Activated T-cell treated with anti-CD3 and anti-CD28 coated beads, Interleukin-2, amount 50 U/mL, for 4 hours (primary cell): ENCODE data around the gene CSPG4. TPM values are rescaled to one million over a fixed set of nuclear protein-coding genes. Genes with fewer than 3 reads are reported as not detected.
"Not testable (repeated sequence)": the region's sequence is repeated elsewhere in the genome, so short reads cannot be mapped to it uniquely, and the experiment has no call there.

Experiments
- ATAC-seq, 2 donors: fragments of 200-7000 bp; cut with Tn5 transposase; one replicate each; pipeline ENCODE4 v1.10.0; 2021
- DNase-seq: peaks from one replicate; pipeline ENCODE4 v3.0.0-alpha.2; 2020
- H3K27me3 Mint-ChIP-seq: one replicate; pipeline ENCODE4 v1.8.0; 2021; ENCODE audit warnings: low read depth, mixed read lengths
- H3K36me3 Mint-ChIP-seq: one replicate; pipeline ENCODE4 v1.8.0; 2022; ENCODE audit warnings: mixed read lengths; ENCODE audit not compliant: insufficient read depth
- H3K4me1 Mint-ChIP-seq: one replicate; pipeline ENCODE4 v1.8.0; 2021; ENCODE audit warnings: low read depth, mixed read lengths
- H3K4me3 Mint-ChIP-seq: one replicate; pipeline ENCODE4 v1.8.0; 2021; ENCODE audit warnings: mild to moderate bottlenecking, moderate library complexity, mixed read lengths
- H3K9me3 Mint-ChIP-seq: one replicate; pipeline ENCODE4 v1.8.0; 2021; ENCODE audit warnings: mixed read lengths
- total RNA-seq, 3 donors: library from RNA; stranded (reverse); gene quantifications; one replicate each; pipeline ENCODE4 v1.2.1, GENCODE V29; 2021

Gene CSPG4
- total RNA-seq, 3 donors from 2014 or later: 0.03 TPM; not detected in 2

DNA sequence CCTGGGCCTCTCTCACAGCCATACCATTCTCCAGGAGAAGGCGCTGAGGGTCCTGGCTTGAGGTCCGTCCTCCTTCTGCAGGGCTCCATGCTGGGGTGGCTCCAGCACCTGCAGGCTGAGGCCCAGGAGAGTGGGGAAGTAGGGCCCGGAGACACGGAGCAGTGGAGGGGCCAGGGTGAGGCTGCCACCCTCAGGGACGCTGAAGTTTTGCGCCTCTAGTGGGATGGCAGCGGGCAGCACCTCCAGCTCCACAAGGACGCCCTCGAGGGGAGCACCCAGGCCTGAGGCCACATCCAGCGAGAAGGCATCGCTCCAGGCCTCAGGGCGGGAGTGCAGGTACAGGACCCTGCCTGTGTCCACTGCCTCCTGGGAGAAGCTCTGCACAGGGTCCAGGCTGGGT, 27.5 kb downstream of the CSPG4 start:
- Mint-ChIP-seq H3K4me3 (no peak overlapping the region), H3K4me1 (no peaks in the 10 kb centered on the region), H3K27me3 (no peaks in the 10 kb centered on the region), H3K36me3 (no peaks in the 10 kb centered on the region), H3K9me3 (no peaks in the 10 kb centered on the region)
- no peak for ATAC-seq
- no peak for DNase-seq

GRCh38 chr15:75684648-75685047, 28.0 kb downstream of the CSPG4 start:
- no peak overlapping the region for H3K4me3 Mint-ChIP-seq
- H3K4me1 Mint-ChIP-seq: no peaks in the 10 kb centered on the region
- ATAC-seq: no peak
- H3K9me3 Mint-ChIP-seq: no peaks in the 10 kb centered on the region
- no peaks in the 10 kb centered on the region for H3K27me3 Mint-ChIP-seq
- DNase-seq: no peak
- H3K36me3 Mint-ChIP-seq: no peaks in the 10 kb centered on the region

GRCh38 chr15:75683646-75684312, 28.9 kb downstream of the CSPG4 start:
- H3K27me3 Mint-ChIP-seq, H3K4me3 Mint-ChIP-seq, H3K9me3 Mint-ChIP-seq: not testable (repeated sequence)

DNA sequence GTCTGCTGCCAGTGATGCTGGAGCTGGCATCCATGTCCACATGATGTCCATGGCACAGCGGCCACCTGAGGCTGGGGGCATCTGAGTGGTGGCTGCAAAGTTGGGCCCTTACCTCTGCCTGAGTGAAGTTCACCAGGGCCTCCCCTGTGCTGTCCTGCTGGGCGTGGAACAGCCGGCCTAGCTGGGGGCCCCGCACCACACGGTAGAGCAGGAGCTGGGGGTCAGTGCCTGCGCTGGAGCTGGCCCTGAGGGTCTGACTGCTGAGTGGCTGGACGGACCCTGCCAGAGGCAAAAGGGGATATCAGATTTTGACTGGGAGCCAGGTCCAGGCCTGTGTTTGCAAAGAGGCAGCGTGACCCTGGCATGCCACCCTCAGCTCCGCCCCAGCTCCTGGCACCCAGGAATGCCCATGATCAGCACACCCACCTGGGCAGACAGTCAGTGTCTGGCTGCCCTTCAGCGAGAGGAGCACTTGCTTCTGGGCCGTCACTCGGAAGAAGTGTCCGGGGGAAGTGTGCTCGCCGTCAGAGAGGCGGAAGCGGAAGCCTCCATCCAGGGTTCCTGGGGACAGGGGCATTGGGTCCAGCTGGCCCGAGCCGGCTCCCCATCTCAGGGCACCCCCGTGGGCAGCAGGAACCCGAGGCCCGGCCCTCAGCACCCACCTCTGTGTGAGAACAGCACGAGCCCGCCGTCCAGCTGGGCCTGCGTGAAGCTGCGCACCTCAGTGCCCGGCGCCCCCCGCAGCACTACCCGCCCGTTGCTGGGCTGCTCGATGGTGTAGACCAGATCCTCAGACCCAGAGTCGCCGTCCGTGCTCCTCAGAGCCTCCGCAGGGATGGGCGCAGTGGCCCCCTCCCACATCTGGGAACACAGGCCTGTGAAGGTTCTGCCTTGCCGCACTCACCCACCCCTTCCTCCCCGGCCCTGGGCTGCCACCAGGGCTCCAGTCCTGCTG, 30.2 kb downstream of the CSPG4 start:
- no peaks in the 10 kb centered on the region for H3K9me3 Mint-ChIP-seq
- no peaks in the 10 kb centered on the region for H3K36me3 Mint-ChIP-seq
- no peak for DNase-seq

More at GRCh38 chr15:75683646-75684312, 28.9 kb downstream of the CSPG4 start:
- DNase-seq (peak; percentile 63), ATAC-seq (peak; percentile 87 to 90)
- not testable (repeated sequence) for H3K36me3 Mint-ChIP-seq, H3K4me1 Mint-ChIP-seq

DNA sequence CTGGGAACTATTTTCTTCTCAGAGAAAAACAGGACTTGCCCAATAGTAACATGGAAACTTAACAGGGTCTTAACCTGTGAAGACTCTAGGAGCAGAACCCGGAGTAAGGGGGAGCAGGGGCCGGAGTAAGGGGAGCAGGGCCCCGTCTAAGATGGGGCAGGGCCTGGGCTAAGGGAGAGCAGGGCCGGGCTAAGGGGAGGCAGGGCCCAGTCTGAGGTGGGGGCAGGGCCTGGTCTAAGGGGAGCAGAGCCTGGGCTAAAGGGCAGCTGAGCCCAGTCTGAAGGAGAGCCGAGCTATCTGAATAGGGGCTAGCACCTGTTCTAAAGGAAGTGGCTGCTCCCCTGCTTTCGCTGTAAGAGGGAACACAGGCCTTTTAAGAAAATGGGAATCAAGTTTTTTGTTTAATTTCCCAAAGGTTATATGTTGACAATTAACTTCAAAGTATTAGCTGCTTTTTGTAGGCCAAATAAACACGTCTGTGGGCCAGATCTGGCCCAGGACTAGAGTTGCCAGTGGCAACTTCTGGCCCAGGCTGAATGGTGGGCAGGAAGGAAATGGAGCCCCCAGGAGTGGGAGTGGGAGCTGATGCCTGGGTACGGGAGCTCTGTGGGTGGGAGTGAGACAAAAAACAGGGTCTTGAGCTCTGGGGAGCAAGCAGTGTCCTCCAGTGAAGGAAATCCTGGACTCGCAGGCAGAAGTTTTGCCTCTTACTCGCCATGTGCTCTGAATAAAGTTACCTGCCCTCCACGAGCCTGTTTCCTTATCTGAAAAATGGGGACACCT, 32.5 kb downstream of the CSPG4 start:
- no peaks in the 10 kb centered on the region for H3K9me3 Mint-ChIP-seq
- H3K4me1 Mint-ChIP-seq: no peaks in the 10 kb centered on the region
- DNase-seq (no peak), ATAC-seq (no peak)
- H3K36me3 Mint-ChIP-seq: no peaks in the 10 kb centered on the region
- no peaks in the 10 kb centered on the region for H3K27me3 Mint-ChIP-seq
- H3K4me3 Mint-ChIP-seq: no peak overlapping the region

More for the DNA sequence above, 30.2 kb downstream of the CSPG4 start:
- ATAC-seq: no peak
- no peaks in the 10 kb centered on the region for H3K4me1 Mint-ChIP-seq
- no peaks in the 10 kb centered on the region for H3K27me3 Mint-ChIP-seq
- H3K4me3 Mint-ChIP-seq: no peak overlapping the region

GRCh38 chr15:75678324-75678690, 34.3 kb downstream of the CSPG4 start:
- H3K27me3 Mint-ChIP-seq, H3K4me1 Mint-ChIP-seq, ATAC-seq, H3K4me3 Mint-ChIP-seq, H3K9me3 Mint-ChIP-seq, DNase-seq, H3K36me3 Mint-ChIP-seq: not testable (repeated sequence)

GRCh38 chr15:75677465-75678323, 35.0 kb downstream of the CSPG4 start:
- Mint-ChIP-seq H3K4me3 (no peak overlapping the region), H3K36me3 (no peaks in the 10 kb centered on the region), H3K9me3 (no peaks in the 10 kb centered on the region), H3K27me3 (no peaks in the 10 kb centered on the region), H3K4me1 (no peaks in the 10 kb centered on the region)
- no peak for DNase-seq
- ATAC-seq: no peak

GRCh38 chr15:75676688-75677464, 35.8 kb downstream of the CSPG4 start:
- Mint-ChIP-seq H3K4me3 (no peak overlapping the region), H3K9me3 (no peaks in the 10 kb centered on the region), H3K36me3 (no peaks in the 10 kb centered on the region), H3K4me1 (no peaks in the 10 kb centered on the region), H3K27me3 (no peaks in the 10 kb centered on the region)
- DNase-seq (no peak), ATAC-seq (no peak)

DNA sequence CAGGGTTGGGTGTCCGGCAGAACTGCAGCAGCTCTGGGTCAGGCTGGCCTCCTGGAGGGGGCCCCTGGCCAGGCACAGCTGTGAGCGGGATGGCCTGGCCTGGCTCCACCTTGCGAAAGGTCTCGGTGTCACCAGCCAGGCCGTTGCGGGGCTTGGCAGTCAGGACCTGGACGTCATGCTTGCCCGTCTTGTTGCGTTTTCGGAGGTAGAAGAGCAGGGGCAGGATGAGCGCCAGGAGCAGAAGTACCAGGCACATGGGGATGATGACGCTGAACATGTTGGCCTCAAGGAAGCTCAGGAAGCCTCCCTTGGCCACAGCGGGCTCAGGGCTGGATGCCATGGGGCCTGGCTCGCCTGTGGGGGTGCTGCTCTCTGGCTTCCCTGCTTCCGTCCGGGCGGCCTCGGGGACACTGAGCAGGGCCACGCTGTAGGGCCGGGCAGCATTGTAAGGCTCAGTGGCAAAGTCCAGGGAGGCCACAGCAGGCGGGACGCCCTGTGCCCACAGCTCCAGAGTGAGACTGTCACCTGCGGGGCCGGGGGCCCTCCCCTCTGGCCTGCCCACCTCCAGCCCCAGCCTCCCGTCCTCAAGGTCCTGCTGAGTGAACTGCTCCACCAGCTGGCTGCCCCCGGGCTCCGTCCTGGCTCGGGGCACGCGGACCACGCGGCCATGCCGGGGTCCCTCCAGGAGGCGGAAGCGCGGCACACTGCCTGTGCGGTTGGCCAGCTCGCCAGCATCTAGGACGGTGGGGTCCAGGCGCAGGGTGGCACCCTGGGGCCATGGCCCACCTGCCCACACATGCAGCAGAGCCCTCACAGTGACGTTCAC, 36.9 kb downstream of the CSPG4 start:
- no peaks in the 10 kb centered on the region for H3K4me1 Mint-ChIP-seq
- DNase-seq (no peak), ATAC-seq (no peak)
- H3K27me3 Mint-ChIP-seq: no peaks in the 10 kb centered on the region
- H3K36me3 Mint-ChIP-seq: no peaks in the 10 kb centered on the region
- H3K9me3 Mint-ChIP-seq: no peaks in the 10 kb centered on the region
- no peak overlapping the region for H3K4me3 Mint-ChIP-seq

- no peak for DNase-seq
- no peaks in the 10 kb centered on the region for H3K27me3 Mint-ChIP-seq
- no peaks in the 10 kb centered on the region for H3K9me3 Mint-ChIP-seq
- H3K36me3 Mint-ChIP-seq: no peaks in the 10 kb centered on the region
- no peak for ATAC-seq
- no peaks in the 10 kb centered on the region for H3K4me1 Mint-ChIP-seq
- no peak overlapping the region for H3K4me3 Mint-ChIP-seq
Measured at GRCh38 chr15:75674366-75674765, 38.3 kb downstream of the CSPG4 start.

DNA sequence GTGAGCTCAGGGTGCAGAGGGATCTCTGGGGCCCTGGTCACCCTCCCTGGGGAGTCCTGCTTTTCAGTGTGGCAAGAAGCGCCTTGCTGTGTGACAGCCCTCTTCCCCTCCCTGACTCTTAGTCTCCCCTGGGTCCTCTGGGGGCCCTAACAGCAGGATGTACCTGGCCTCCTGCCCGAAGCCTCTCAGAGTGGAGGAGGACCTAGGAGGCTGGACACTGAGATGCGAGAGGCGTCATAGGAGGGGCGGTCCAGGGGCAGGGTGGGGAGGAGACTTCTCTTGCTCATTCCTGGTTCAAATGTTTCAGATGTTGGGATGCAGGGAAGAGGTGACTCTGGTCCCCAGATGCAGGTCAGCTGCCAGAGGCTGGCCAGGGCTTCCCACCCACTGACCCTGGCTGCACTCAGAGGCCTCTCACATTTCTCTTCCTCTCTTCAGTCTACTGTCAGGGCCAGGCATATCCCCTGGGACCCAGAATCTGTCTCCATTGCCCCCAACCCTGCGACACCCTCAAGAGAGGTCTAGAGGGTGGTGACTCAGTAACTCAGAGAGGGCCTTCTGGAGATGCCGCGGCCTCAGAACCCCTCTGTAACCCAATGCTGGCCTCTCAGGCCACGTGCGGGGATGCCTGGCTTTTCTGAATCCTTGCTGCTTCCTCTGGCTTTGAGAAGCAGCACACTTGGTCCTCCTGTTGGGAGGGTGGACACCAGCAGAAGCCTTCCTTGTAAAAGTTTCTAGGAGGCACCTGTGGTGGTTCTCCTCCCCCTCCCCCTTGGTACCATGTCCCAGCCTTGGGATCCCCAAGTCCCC, 39.0 kb downstream of the CSPG4 start:
- H3K4me3 Mint-ChIP-seq: no peak overlapping the region
- H3K36me3 Mint-ChIP-seq: no peaks in the 10 kb centered on the region
- ATAC-seq (no peak), DNase-seq (no peak)
- H3K9me3 Mint-ChIP-seq: no peaks in the 10 kb centered on the region
- no peaks in the 10 kb centered on the region for H3K27me3 Mint-ChIP-seq
- H3K4me1 Mint-ChIP-seq: no peaks in the 10 kb centered on the region
